Measurements from ENCODE around the gene NHLRC4.

NHLRC4 gene

DNA sequence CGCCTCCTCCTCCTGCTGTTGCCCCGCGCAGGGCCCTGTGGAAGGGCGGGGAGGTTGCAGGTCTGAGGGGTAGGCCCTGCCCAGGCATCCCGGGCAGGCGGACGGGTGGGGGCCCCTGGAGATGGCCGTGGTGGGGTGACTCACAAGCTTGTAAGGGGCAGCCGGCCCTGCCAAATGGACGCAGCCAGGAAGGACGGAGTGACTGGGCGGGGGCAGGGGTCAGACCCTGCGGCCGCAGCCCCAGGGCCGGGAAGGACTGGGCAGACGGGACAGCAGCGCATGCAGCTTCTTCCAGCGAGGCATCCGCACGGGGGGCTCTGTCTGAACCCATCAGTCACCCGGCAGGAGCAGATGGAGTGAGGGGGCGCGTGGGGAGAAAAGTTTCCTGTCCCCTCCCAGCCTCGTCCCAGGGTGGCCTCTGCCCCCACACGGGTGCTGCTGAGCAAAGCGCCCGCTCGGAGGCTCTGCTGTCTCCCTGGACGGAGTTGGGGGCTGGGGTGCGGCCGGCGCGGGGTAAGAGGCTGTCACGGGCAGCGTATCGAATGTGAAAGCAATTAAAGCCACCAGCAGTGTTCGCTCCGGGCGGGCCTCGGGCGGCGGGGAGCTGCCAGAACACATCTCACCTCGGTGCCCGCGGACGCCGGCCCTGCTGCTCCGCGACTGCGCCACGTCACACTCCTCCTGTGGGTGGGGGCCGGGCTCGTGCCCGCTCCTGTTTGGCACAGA is 12.0 kb upstream of the NHLRC4 start:
- no peak for DNase-seq

GRCh38 chr16:555528-556473 is 11.0 kb upstream of the NHLRC4 start:
- DNase-seq = no peak

GRCh38 chr16:556474-557173 is 10.2 kb upstream of the NHLRC4 start:
- no peak for DNase-seq

- no peak for DNase-seq
Observed at GRCh38 chr16:557463-558297, 9.1 kb upstream of the NHLRC4 start.

DNA sequence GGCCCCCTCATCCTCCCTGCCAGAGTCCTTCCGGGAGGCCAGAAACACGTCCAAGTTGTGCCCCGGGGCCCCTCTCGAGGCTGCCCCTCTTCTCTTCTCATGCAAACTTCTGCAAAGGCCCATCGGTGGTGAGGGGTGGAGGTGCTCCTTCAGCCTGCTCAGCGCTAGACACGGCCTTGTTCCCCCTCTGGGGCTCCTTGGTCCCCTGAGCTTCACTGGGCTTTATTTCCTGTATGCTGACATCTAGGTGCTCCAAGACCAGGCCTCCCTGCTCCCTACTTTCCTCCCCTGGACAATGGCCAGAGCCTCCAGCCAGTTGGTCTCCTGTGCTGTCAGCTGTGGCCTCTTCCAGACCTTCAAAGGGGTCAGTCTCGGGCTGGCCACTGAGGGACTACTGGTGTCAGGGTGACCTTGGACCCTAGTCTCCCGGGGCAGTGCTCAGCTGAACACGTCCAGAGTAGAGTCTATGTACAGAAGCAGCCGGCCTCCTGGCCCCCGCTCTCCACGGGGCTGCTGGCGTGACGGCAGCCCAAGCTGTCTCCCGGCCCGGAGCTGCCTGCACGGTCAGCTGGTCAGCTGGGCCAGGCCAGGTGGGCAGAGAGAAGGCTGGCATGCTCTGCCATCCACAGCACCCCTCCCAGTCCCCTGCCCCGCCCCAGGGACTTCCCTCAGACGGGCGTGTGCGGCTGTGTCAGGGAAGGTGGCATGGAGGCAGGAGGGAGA is 8.3 kb upstream of the NHLRC4 start:
- DNase-seq = no peak

GRCh38 chr16:559021-559380 is 7.8 kb upstream of the NHLRC4 start:
- no peak for DNase-seq

- no peak for DNase-seq
Observed at GRCh38 chr16:559411-560203, 7.2 kb upstream of the NHLRC4 start.

DNA sequence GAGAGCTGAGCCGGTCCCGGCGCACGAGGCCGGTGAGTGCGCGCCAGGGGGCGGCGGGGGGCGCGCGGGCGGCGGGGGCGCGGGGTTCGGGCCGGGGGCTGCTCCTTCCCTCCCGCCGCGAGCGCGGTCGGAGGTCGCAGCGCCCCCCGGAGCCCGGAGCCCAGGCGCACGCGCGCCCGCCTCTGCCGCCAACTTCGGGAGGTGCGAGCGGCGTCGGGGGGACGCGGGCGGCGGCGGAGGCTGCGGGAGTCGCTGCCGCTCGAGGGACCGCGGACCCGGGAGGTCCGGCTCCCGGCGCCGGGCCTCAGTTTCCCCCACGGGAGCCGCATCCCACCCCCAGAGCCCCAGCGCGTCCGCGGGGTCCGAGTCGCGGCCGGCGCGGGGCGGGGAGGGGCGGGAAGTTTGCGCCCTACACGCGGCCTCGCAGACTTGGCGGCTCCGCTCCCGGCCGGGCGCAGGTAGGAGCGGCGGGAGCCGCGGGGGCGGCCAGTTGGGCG is 6.6 kb upstream of the NHLRC4 start, which contains the start of gene PRR35:
Gene PRR35 (plus strand): TSS at position 191 of the 497 bp plus-strand sequence. CDS start 2,901 bp downstream, outside the sequence.
- DNase-seq = no peak

- no peak for DNase-seq
Observed at GRCh38 chr16:560701-561412, 5.9 kb upstream of the NHLRC4 start.

GRCh38 chr16:561413-561794 is 5.4 kb upstream of the NHLRC4 start:
- DNase-seq = no peak

DNA sequence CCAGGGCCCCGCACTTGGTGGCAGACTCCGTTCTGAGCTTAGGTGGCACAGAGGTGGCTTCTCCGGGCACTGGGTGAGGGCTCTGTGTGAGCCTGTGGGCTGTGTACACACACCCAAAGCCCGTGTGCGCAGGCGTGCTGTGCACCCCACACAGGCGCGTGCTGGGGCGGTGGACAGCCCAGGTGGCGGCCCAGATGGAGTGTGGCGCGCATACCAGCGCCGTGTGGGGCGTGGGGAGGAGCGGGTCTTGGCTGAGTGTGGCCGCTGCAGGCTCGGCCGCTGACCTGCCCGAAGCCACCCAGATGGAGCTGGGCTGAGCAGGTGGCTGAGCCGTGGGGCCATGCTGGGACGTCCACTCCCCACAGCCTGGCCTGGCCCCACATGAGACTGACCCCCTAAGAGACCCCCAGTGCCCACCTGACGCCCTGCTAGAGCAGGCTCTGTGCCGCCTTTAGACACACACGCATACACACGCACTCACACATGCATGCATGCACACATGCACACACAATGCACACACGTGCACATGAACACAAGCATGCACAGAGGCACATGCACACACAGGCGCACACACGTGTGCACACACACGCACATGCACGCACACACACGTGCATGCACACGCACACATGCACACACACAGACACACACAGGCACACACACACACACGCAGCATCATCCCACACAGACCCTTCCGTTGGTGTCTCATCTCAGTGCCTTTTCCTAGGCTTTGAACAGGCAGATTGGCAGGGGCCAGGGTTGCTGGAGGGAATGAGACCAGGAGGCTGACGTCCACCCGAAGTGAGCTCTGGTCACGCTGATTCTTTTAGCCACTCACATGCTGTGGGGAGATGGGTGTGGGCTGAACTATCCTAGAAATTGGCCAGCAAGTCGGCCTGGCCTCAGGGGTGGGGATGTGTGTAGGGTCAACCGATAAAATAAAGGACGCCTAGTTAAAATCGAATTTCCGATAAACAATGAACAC is 4.6 kb upstream of the NHLRC4 start:
- DNase-seq = no peak

DNA sequence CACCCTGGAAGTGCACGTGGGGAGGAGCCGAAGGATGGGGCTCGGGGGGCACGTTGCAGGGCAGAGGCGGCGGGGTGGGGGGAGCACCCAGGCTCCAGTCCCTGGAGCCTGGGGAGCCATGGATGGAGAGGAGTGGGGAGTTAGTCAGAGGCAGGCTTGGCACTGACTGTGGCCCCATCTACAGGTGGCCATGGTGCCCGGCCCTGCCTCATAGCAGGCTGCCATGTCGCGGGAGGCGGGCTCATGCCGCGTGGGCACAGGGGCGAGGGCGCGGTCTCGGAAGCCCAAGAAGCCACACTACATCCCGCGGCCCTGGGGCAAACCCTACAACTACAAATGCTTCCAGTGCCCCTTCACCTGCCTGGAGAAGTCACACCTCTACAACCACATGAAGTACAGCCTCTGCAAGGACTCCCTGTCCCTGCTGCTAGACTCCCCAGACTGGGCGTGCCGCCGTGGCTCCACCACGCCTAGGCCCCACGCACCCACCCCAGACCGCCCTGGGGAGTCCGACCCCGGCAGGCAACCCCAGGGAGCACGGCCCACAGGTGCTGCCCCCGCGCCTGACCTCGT is 3.6 kb upstream of the NHLRC4 start:
- no peak for DNase-seq

DNA sequence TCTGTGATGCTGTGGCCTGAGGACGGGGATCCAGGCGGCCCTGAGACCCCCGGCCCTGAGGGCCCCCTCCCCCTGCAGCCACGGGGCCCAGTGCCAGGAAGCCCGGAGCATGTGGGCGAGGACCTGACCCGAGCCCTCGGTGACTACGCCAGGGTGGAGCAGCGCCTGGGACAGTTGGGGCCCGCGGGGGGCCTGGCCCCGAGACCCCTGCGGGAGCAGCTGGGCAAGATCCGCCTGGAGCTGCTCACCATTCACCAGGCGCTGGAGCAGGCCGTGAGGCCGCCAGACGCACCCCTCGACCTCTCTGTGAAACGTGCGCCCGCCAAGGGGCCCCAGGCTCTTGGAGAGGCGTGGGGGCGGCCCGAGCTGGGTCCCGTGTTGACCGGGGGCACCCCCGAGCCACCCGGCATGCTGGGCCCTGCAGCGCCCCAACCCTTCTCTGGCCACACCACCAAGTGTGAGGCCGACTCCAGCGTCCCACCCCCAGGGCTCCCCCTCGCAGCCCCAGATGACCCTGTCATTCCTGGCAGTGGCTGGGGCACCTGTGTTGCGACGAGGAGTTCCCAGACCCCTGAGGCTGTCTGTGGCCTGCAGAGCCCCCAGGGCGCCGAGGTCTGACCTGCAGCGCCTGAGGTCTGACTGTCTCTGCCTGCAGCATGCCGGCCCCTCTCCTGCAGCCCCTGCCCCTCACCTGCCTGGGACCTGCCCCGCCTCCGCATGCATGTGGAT is 2.0 kb upstream of the NHLRC4 start:
- no peak for DNase-seq

DNA sequence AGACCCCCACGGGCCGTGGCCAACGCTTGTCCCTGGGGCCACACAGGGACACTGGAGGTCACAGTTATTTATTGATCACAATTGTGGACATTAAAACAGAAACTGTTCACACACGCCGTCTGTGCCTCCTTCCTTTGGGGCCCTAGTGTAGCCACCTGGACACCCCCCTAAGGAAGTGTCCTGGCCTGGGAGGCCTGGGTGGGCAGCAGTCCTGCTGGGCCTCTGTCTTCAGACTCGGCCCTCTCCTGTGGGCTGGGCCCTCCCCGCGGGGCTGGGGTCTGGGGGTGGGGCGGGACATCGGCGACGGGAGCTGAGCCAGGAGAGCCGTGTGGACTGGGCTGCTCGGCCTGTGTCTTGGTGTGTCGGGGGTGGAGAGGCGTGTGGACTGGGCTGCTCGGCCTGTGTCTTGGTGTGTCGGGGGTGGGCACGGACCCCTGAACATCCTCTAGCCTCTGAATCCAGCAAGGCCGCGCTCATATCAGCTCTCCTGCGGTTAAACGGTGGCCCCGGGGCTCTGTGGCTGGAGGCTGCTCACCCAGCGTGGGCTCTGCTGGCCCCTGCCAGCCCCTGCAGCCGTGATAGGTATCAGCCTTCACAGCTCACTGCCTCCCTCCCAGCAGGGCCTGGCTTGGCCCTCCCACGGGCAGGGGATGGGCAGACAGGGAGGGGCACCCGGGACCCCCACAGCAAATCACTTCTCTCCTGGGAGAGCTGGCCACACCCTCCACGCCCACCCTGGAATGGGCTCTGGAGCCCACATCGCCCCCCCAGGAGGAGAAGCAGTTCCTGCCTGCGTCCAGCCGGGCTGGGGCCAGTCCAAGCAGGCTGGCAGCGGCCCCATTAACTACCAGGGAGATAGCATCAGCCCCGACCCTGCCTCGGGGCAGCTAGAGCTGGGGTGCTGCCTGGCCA is 1.1 kb upstream of the NHLRC4 start:
- no peak for DNase-seq

- no peak for DNase-seq
Observed at GRCh38 chr16:567373-568256, 810 bp downstream of the NHLRC4 start.

All from right forelimb (tissue), 1 donor.